Vagina (tissue), 2 donors: ENCODE results near the gene MALRD1. TPM values are rescaled to one million over a fixed set of nuclear protein-coding genes. Genes with fewer than 3 reads are reported as not detected.

Experiments
- DNase-seq, 2 donors: peaks; one replicate each; pipeline ENCODE4 v3.0.0-alpha.2; 2017; ENCODE audit errors: extremely low spot score in 2 of 2
- H3K27ac ChIP-seq: fragments of 200-600 bp; sonication (generic); one replicate; pipeline ENCODE4 v1.5.1; 2019
- H3K27me3 ChIP-seq: fragments of 200-600 bp; sonication (generic); one replicate; pipeline ENCODE4 v1.5.1; 2019
- H3K36me3 ChIP-seq, 2 donors: fragments of 200-600 bp; sonication (generic); one replicate each; pipeline ENCODE4 v1.5.1; 2017 to 2019
- H3K4me1 ChIP-seq: fragments of 200-600 bp; sonication (generic); one replicate; pipeline ENCODE4 v1.5.1; 2019
- H3K4me3 ChIP-seq, 2 donors: fragments of 200-600 bp; sonication (generic); 1 replicate in 1 of 2; 2 replicates in 1 of 2; pipeline ENCODE4 v1.5.1; 2016 to 2019
- H3K9me3 ChIP-seq: fragments of 200-600 bp; sonication (generic); one replicate; pipeline ENCODE4 v1.5.1; 2019
- POLR2A ChIP-seq, 2 donors: fragments of 450-650 bp; IDR thresholded peaks; one replicate each; pipeline ENCODE4 v1.6.1; 2017; ENCODE audit warnings: antibody characterized with exemption in 2 of 2, mild to moderate bottlenecking in 2 of 2, moderate library complexity in 2 of 2
- POLR2AphosphoS5 ChIP-seq, 2 donors: sonication (generic); formaldehyde crosslinking; IDR thresholded peaks; one replicate each; pipeline ENCODE4 v1.9.0; 2017; ENCODE audit warnings: antibody characterized with exemption in 2 of 2, mild to moderate bottlenecking in 2 of 2, low read depth in 1 of 2; ENCODE audit not compliant: insufficient read depth in 1 of 2
- intact Hi-C: fragments of 100-400 bp; cut with DNase I; formaldehyde crosslinking; loops from one replicate; pipeline ENCODE4 v1.15.1; 2023
- total RNA-seq: library from RNA; depleted of rRNA; stranded (reverse); fragments of >200 nt; gene quantifications from one replicate; pipeline ENCODE4 v1.2.3, GENCODE V29; 2016
- TF ChIP-seq, protein P1 (sequence below), 3 experiments: fragments of 450-650 bp in 2 of 3; fragments of 200-600 bp in 1 of 3; sonication (generic) in 1 of 3; IDR thresholded peaks; one replicate each; pipeline ENCODE4 v1.5.1; 2017 to 2019; ENCODE audit warnings: antibody characterized with exemption in 3 of 3, mild to moderate bottlenecking in 2 of 3, moderate library complexity in 2 of 3

The MALRD1 gene
- total RNA-seq, 1 donor from 2014 or later: 2.0 TPM

DNA sequence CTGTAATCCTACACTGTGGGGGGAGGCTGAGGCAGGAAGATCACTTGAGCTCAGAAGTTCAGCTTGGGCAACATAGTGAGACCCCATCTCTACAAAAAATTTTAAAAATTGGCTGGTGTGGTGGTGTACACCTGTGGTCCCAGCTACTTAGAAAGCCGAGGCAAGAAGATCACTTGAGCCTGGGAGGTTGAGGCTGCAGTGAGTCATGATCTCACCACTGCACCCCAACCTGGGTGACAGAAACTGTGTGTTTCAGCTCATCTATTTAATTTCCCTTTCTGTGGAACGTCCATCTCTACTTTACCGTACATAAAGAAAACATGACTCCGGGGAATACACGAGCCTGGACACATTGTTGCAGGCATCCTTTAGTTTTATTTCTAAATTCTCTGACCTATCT, 413.0 kb downstream of the MALRD1 start:
- intact Hi-C loops: no loop called here
- Histone ChIP-seq H3K27ac (no peak overlapping the region), H3K9me3 (no peaks in the 10 kb centered on the region), H3K36me3 (no peaks in the 10 kb centered on the region), H3K4me3 (no peak overlapping the region), H3K4me1 (no peaks in the 10 kb centered on the region), H3K27me3 (no peaks in the 10 kb centered on the region)
- DNase-seq: no peak
- TF ChIP-seq, protein P1, sequence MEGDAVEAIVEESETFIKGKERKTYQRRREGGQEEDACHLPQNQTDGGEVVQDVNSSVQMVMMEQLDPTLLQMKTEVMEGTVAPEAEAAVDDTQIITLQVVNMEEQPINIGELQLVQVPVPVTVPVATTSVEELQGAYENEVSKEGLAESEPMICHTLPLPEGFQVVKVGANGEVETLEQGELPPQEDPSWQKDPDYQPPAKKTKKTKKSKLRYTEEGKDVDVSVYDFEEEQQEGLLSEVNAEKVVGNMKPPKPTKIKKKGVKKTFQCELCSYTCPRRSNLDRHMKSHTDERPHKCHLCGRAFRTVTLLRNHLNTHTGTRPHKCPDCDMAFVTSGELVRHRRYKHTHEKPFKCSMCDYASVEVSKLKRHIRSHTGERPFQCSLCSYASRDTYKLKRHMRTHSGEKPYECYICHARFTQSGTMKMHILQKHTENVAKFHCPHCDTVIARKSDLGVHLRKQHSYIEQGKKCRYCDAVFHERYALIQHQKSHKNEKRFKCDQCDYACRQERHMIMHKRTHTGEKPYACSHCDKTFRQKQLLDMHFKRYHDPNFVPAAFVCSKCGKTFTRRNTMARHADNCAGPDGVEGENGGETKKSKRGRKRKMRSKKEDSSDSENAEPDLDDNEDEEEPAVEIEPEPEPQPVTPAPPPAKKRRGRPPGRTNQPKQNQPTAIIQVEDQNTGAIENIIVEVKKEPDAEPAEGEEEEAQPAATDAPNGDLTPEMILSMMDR (IDR thresholded peaks at IDR 0.05): no peak
- TF ChIP-seq POLR2AphosphoS5 (IDR thresholded peaks at IDR 0.05; ENCODE audit: insufficient read depth in 1 of 2, low read depth in 1 of 2): no peak
- no peak for TF ChIP-seq POLR2A (IDR thresholded peaks at IDR 0.05)

DNA sequence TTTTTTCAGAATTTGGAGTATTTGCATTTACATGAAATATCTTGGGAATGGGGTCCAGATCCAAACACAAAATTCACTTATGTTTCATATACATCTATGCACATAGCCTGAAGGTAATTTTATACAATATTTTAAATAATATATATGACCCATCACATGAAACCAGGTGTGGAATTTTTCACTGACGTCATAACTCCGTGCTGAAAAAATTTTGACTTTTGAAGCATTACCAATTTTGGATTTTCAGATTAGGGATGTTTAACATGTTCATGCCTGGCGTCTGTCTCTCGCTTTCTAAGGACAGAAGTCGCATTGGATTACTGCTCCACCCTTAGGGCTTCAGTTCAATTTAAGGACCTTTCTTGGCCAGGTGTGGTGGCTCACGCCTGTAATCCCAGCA, 418.1 kb downstream of the MALRD1 start:
- no peak overlapping the region for H3K4me3 ChIP-seq
- intact Hi-C loops: no loop called here
- no peak overlapping the region for H3K27ac ChIP-seq
- H3K36me3 ChIP-seq: no peaks in the 10 kb centered on the region
- no peaks in the 10 kb centered on the region for H3K27me3 ChIP-seq
- H3K9me3 ChIP-seq: no peaks in the 10 kb centered on the region
- TF ChIP-seq, protein P1 (IDR thresholded peaks at IDR 0.05): no peak
- no peak for TF ChIP-seq POLR2AphosphoS5 (IDR thresholded peaks at IDR 0.05; ENCODE audit: insufficient read depth in 1 of 2, low read depth in 1 of 2)
- TF ChIP-seq POLR2A (IDR thresholded peaks at IDR 0.05): no peak
- no peaks in the 10 kb centered on the region for H3K4me1 ChIP-seq
- no peak for DNase-seq

DNA sequence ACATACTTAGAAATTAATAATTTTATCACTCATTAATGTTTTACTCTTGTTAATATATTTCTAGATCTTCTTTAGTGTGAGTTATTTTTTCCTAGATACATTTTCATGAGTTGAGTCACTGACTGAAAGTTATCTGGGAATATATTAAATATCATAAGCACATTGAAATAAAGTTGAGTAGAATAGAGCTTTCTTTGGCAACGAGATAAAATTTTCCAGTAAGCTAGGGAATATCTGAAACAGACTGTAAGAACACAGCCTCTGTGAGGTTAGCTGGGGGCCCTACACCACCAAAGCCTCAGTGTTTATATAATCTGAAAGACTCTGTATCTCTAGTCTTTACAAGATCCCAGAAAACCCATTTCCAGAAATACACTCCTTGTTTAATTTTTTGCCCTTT, 419.8 kb downstream of the MALRD1 start:
- DNase-seq: no peak
- no peaks in the 10 kb centered on the region for H3K36me3 ChIP-seq
- no peaks in the 10 kb centered on the region for H3K9me3 ChIP-seq
- no peaks in the 10 kb centered on the region for H3K4me1 ChIP-seq
- no peak overlapping the region for H3K27ac ChIP-seq
- no peak overlapping the region for H3K4me3 ChIP-seq
- intact Hi-C loops: no loop called here
- no peak for TF ChIP-seq POLR2A (IDR thresholded peaks at IDR 0.05)
- TF ChIP-seq POLR2AphosphoS5 (IDR thresholded peaks at IDR 0.05; ENCODE audit: insufficient read depth in 1 of 2, low read depth in 1 of 2): no peak
- TF ChIP-seq, protein P1 (IDR thresholded peaks at IDR 0.05): no peak
- H3K27me3 ChIP-seq: no peaks in the 10 kb centered on the region

DNA sequence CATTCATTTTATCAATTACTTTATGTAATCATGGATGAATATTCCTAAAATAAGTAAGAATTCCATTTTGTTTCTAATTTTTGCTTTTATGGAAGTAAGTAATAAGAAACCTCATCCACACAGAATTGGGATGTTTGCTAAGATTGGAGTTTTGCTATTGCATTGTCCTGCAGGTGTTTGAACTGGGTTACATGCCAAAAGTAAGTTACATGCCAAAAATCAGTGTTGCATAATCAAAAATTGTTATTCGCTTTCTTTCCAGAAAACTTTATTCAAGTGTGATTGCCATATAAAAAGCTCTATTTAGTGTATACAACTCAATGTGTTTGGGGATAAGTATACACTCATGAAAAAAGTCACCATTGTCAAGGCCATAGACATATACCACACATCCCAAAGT, 420.9 kb downstream of the MALRD1 start:
- TF ChIP-seq POLR2AphosphoS5 (IDR thresholded peaks at IDR 0.05; ENCODE audit: insufficient read depth in 1 of 2, low read depth in 1 of 2): no peak
- TF ChIP-seq POLR2A (IDR thresholded peaks at IDR 0.05): no peak
- TF ChIP-seq, protein P1 (IDR thresholded peaks at IDR 0.05): no peak
- H3K36me3 ChIP-seq: no peaks in the 10 kb centered on the region
- DNase-seq: no peak
- no peaks in the 10 kb centered on the region for H3K9me3 ChIP-seq
- no peaks in the 10 kb centered on the region for H3K4me1 ChIP-seq
- H3K4me3 ChIP-seq: no peak overlapping the region
- H3K27ac ChIP-seq: no peak overlapping the region
- intact Hi-C loops: no loop called here
- no peaks in the 10 kb centered on the region for H3K27me3 ChIP-seq

DNA sequence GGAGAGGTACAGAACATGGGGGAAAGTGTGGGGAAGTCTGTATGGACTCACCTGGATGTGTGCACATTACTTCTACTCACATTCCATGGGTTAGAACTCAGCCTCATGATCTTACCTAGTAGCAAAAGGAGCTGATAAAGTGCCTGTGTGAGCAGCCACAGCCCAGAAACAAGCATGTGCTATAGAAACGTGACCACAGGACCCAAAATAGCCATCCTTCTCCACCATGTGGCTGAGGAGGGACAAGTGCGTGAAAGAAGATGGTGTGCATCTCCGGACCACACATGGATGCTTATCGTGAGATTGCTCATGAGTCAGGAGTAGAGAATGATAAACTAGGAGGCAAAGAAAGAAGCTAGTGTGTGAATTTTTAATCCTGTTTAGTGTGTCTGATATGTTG, 431.3 kb downstream of the MALRD1 start:
- H3K4me1 ChIP-seq: no peaks in the 10 kb centered on the region
- DNase-seq: no peak
- TF ChIP-seq POLR2AphosphoS5 (IDR thresholded peaks at IDR 0.05; ENCODE audit: insufficient read depth in 1 of 2, low read depth in 1 of 2): no peak
- TF ChIP-seq, protein P1 (IDR thresholded peaks at IDR 0.05): no peak
- no peak for TF ChIP-seq POLR2A (IDR thresholded peaks at IDR 0.05)

More for the DNA sequence above, 431.3 kb downstream of the MALRD1 start:
- no peaks in the 10 kb centered on the region for H3K36me3 ChIP-seq
- H3K9me3 ChIP-seq: no peaks in the 10 kb centered on the region
- H3K27me3 ChIP-seq: no peaks in the 10 kb centered on the region
- intact Hi-C loops: no loop called here
- H3K4me3 ChIP-seq: no peak overlapping the region
- no peak overlapping the region for H3K27ac ChIP-seq
